CD14-positive monocyte (primary cell): ENCODE measurements around the gene KCNAB1. TPM values are rescaled to one million over a fixed set of nuclear protein-coding genes. Genes with fewer than 3 reads are reported as not detected.

Source experiments
- DNase-seq, 3 donors: peaks; one replicate each; pipeline ENCODE4 v3.0.0-alpha.2; 2011 to 2022
- H2AFZ ChIP-seq: 2 replicates; pipeline ENCODE4 v1.6.0; 2012; ENCODE audit warnings: mild to moderate bottlenecking, low read depth, low read length, inconsistent platforms; ENCODE audit not compliant: insufficient read depth, poor library complexity, severe bottlenecking
- H3K27ac ChIP-seq, 2 donors: 1 replicate in 1 of 2; 2 replicates in 1 of 2; pipeline ENCODE4 v1.5.1; 2012 to 2013; ENCODE audit warnings: low read length in 2 of 2, control low read depth in 1 of 2, inconsistent platforms in 1 of 2, low read depth in 1 of 2, mild to moderate bottlenecking in 1 of 2
- H3K27me3 ChIP-seq, 2 donors: one replicate each; pipeline versions ENCODE4 v1.6.0 to v1.6.1; 2011 to 2013; ENCODE audit warnings: low read length in 2 of 2; ENCODE audit not compliant: control insufficient read depth in 2 of 2, insufficient read depth in 2 of 2
- H3K36me3 ChIP-seq, 2 donors: replicated peaks in 1 of 2; 1 replicate in 1 of 2; 2 replicates in 1 of 2; pipeline versions ENCODE4 v1.5.1 to v1.6.1; 2012 to 2013; ENCODE audit warnings: low read length in 2 of 2, control low read depth in 1 of 2, inconsistent platforms in 1 of 2, mild to moderate bottlenecking in 1 of 2; ENCODE audit not compliant: insufficient read depth in 2 of 2, control insufficient read depth in 1 of 2
- H3K4me1 ChIP-seq, 2 donors: 1 replicate in 1 of 2; 2 replicates in 1 of 2; pipeline versions ENCODE4 v1.5.1 to v1.6.1; 2012 to 2013; ENCODE audit warnings: low read length in 2 of 2, control low read depth in 1 of 2, inconsistent platforms in 1 of 2, mild to moderate bottlenecking in 1 of 2, moderate library complexity in 1 of 2; ENCODE audit not compliant: insufficient read depth in 2 of 2, control insufficient read depth in 1 of 2
- H3K4me2 ChIP-seq: replicated peaks from 2 replicates; pipeline ENCODE3; 2012; ENCODE audit warnings: low read length, moderate library complexity, mild to moderate bottlenecking; ENCODE audit not compliant: poor library complexity, severe bottlenecking; ENCODE audit errors: extremely low read depth
- H3K4me3 ChIP-seq, 3 experiments: fragments of 200-600 bp in 1 of 3; sonication (generic) in 1 of 3; replicated peaks in 1 of 3; 1 replicate in 2 of 3; 2 replicates in 1 of 3; pipeline ENCODE4 v1.5.1; 2011 to 2013; ENCODE audit warnings: low read length in 3 of 3, mild to moderate bottlenecking in 3 of 3, control low read depth in 2 of 3, low read depth in 2 of 3, inconsistent platforms in 1 of 3, moderate library complexity in 1 of 3
- H3K79me2 ChIP-seq: 2 replicates; pipeline ENCODE4 v1.6.0; 2012; ENCODE audit warnings: mild to moderate bottlenecking, control low read depth, inconsistent platforms, low read length, moderate library complexity; ENCODE audit not compliant: insufficient read depth
- H3K9ac ChIP-seq: 2 replicates; pipeline ENCODE4 v1.6.0; 2017; ENCODE audit warnings: low read length, mild to moderate bottlenecking; ENCODE audit not compliant: insufficient read depth, poor library complexity, severe bottlenecking
- H3K9me3 ChIP-seq, 2 donors: replicated peaks in 1 of 2; 1 replicate in 1 of 2; 2 replicates in 1 of 2; pipeline versions ENCODE4 v1.5.1 to v1.6.1; 2012 to 2013; ENCODE audit warnings: low read length in 2 of 2, control low read depth in 1 of 2; ENCODE audit not compliant: control insufficient read depth in 1 of 2, insufficient read depth in 1 of 2
- H4K20me1 ChIP-seq: 2 replicates; pipeline ENCODE4 v1.6.0; 2012; ENCODE audit warnings: mild to moderate bottlenecking, low read length, control low read depth, moderate library complexity; ENCODE audit not compliant: insufficient read depth
- H3K27ac Mint-ChIP-seq, 7 donors: one replicate each; pipeline ENCODE4 v1.8.0; 2020; ENCODE audit warnings: mild to moderate bottlenecking in 7 of 7, mixed read lengths in 7 of 7, moderate library complexity in 6 of 7, inconsistent platforms in 2 of 7
- H3K27me3 Mint-ChIP-seq, 3 donors: one replicate each; pipeline ENCODE4 v1.8.0; 2021 to 2022; ENCODE audit warnings: low read depth in 3 of 3, mild to moderate bottlenecking in 3 of 3, mixed read lengths in 3 of 3, moderate library complexity in 3 of 3, inconsistent platforms in 1 of 3
- H3K36me3 Mint-ChIP-seq, 2 donors: one replicate each; pipeline ENCODE4 v1.8.0; 2020; ENCODE audit warnings: mixed read lengths in 2 of 2, inconsistent platforms in 1 of 2, mild to moderate bottlenecking in 1 of 2
- H3K4me1 Mint-ChIP-seq: one replicate; pipeline ENCODE4 v1.8.0; 2020; ENCODE audit warnings: mild to moderate bottlenecking, mixed read lengths
- H3K4me3 Mint-ChIP-seq, 2 donors: one replicate each; pipeline ENCODE4 v1.8.0; 2020; ENCODE audit warnings: mild to moderate bottlenecking in 2 of 2, mixed read lengths in 2 of 2, moderate library complexity in 1 of 2
- H3K9me3 Mint-ChIP-seq, 7 donors: one replicate each; pipeline ENCODE4 v1.8.0; 2020 to 2022; ENCODE audit warnings: mixed read lengths in 7 of 7, mild to moderate bottlenecking in 6 of 7, moderate library complexity in 6 of 7, inconsistent platforms in 2 of 7
- CTCF ChIP-seq: fragments of 200-600 bp; IDR thresholded peaks from one replicate; pipeline ENCODE4 v1.8.0; 2022; ENCODE audit warnings: antibody characterized with exemption, mild to moderate bottlenecking
- WGBS: methylation state at CpG from one replicate; pipeline ENCODE4 v1.1.5; 2013; ENCODE audit warnings: missing lambda C conversion rate; ENCODE audit not compliant: insufficient coverage; 5-methylcytosine and 5-hydroxymethylcytosine counted together
- intact Hi-C, 2 donors: fragments of 100-400 bp; cut with micrococcal nuclease; formaldehyde crosslinking; loops; one replicate each; pipeline versions ENCODE4 v1.15.0 to v1.15.1; 2023
- polyA plus RNA-seq, 3 donors: library from polyadenylated mRNA; depleted of rRNA in 1 of 3; unstranded in 2 of 3; stranded (reverse) in 1 of 3; fragments of 300-500 nt in 2 of 3; fragments of >200 nt in 1 of 3; fragmentation: Illumina TruSeq in 2 of 3; gene quantifications; 1 replicate in 2 of 3; 2 replicates in 1 of 3; pipeline ENCODE4 v1.2.3, GENCODE V29; 2012 to 2021

The KCNAB1 gene
- polyA plus RNA-seq, 3 donors: 0.08 to 0.14 TPM; not detected in 1

GRCh38 chr3:156395961-156396710 is 275.8 kb downstream of the KCNAB1 start:
- H3K36me3 Mint-ChIP-seq: no peaks in the 10 kb centered on the region
- Histone ChIP-seq H3K9me3 (no peaks in the 10 kb centered on the region), H2AFZ (no peak overlapping the region), H3K36me3 (no peaks in the 10 kb centered on the region), H3K4me1 (no peaks in the 10 kb centered on the region), H3K27ac (no peak overlapping the region), H3K27me3 (no peaks in the 10 kb centered on the region), H3K4me3 (no peak overlapping the region), H3K79me2 (no peaks in the 10 kb centered on the region), H4K20me1 (no peaks in the 10 kb centered on the region), H3K9ac (no peak overlapping the region), H3K4me2 (no peak overlapping the region)
- peaks cover 1 to 3% (median 2%) of the 10 kb centered on the region in 3 donors for H3K27me3 Mint-ChIP-seq
- no peak for DNase-seq
- intact Hi-C loops: no loop called here
- 91% methylated on average over 3 of the region's 4 CpGs for WGBS
- no peak overlapping the region for H3K27ac Mint-ChIP-seq
- no peak overlapping the region for H3K4me3 Mint-ChIP-seq
- no peak for TF ChIP-seq CTCF
- H3K4me1 Mint-ChIP-seq: peaks cover 2% of the 10 kb centered on the region
- no peaks in the 10 kb centered on the region for H3K9me3 Mint-ChIP-seq

GRCh38 chr3:156396851-156397250 is 276.5 kb downstream of the KCNAB1 start:
- Histone ChIP-seq H3K9me3 (no peaks in the 10 kb centered on the region), H3K4me1 (no peaks in the 10 kb centered on the region), H3K27me3 (no peaks in the 10 kb centered on the region), H3K27ac (no peak overlapping the region), H3K4me2 (no peak overlapping the region), H3K79me2 (no peaks in the 10 kb centered on the region), H3K9ac (no peak overlapping the region), H3K4me3 (no peak overlapping the region), H2AFZ (no peak overlapping the region), H4K20me1 (no peaks in the 10 kb centered on the region), H3K36me3 (no peaks in the 10 kb centered on the region)
- Mint-ChIP-seq H3K27ac (no peak overlapping the region), H3K36me3 (no peaks in the 10 kb centered on the region), H3K9me3 (no peaks in the 10 kb centered on the region), H3K4me3 (no peak overlapping the region), H3K4me1 (no peaks in the 10 kb centered on the region), H3K27me3 (peaks cover 1 to 3% (median 2%) of the 10 kb centered on the region in 3 donors)
- WGBS: no CpG with 5 or more reads among the region's 4 CpGs
- no peak for TF ChIP-seq CTCF
- intact Hi-C loops: no loop called here
- DNase-seq: no peak
